ENCODE results near the gene DNASE1L3. TPM values are rescaled to one million over a fixed set of nuclear protein-coding genes. Genes with fewer than 3 reads are reported as not detected.

The DNASE1L3 gene
- total and polyA plus RNA-seq, 2 donors (not counting 1 experiment from before 2014, with no cell fraction given): not detected

DNA sequence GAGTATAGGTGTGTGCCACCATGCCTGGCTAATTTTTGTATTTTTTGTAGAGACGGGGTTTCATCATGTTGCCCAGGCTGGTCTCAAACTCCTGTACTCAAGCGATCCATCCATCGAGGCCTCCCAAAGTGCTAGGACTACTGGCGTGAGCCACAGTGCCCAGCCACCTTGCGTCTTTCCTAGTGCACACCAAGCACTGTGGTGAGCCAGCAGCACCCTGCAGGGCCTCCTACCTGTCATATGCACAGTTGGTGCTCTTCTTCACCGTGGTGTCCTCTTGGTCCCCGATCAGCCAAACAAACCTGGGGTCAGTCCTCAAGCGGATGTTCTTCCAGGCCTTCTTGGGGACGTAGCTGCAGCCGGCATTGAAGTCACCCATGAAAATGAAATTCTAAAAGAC lies 13.2 kb downstream of the DNASE1L3 start:
- H3K79me2 ChIP-seq (ENCODE audit: control insufficient read depth, insufficient read depth, low read length): no peaks in the 10 kb centered on the region
- no peak for DNase-seq (ENCODE audit: low read depth in 2 of 2)
- no peak overlapping the region for H2AFZ ChIP-seq (ENCODE audit: low read length)
- H3K9ac ChIP-seq (ENCODE audit: insufficient read depth, low read length): no peak overlapping the region
- H4K20me1 ChIP-seq (ENCODE audit: control insufficient read depth, extremely low read depth, insufficient read depth, low read length): no peaks in the 10 kb centered on the region
- TF ChIP-seq, protein P1, sequence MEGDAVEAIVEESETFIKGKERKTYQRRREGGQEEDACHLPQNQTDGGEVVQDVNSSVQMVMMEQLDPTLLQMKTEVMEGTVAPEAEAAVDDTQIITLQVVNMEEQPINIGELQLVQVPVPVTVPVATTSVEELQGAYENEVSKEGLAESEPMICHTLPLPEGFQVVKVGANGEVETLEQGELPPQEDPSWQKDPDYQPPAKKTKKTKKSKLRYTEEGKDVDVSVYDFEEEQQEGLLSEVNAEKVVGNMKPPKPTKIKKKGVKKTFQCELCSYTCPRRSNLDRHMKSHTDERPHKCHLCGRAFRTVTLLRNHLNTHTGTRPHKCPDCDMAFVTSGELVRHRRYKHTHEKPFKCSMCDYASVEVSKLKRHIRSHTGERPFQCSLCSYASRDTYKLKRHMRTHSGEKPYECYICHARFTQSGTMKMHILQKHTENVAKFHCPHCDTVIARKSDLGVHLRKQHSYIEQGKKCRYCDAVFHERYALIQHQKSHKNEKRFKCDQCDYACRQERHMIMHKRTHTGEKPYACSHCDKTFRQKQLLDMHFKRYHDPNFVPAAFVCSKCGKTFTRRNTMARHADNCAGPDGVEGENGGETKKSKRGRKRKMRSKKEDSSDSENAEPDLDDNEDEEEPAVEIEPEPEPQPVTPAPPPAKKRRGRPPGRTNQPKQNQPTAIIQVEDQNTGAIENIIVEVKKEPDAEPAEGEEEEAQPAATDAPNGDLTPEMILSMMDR (conservative IDR thresholded peaks at IDR 0.05 in 1 of 2, IDR thresholded peaks at IDR 0.05 in 1 of 2; ENCODE audit: low read depth in 1 of 2, low read length in 2 of 2): no peak
- no peak for TF ChIP-seq EZH2 (IDR thresholded peaks at IDR 0.05; ENCODE audit: low read length, missing control alignments)
- peaks cover 4% of the 10 kb centered on the region for H3K27me3 ChIP-seq (ENCODE audit: control insufficient read depth, insufficient read depth, low read length)
- no peak overlapping the region for H3K4me3 ChIP-seq (replicated peaks in 1 of 4; ENCODE audit: control extremely low read depth in 1 of 4, insufficient read depth in 1 of 4, low read depth in 3 of 4, low read length in 4 of 4)
- no peaks in the 10 kb centered on the region for H3K36me3 ChIP-seq (ENCODE audit: control insufficient read depth, insufficient read depth, low read length)
- no peak overlapping the region for H3K27ac ChIP-seq (ENCODE audit: insufficient read depth, low read length)
- no peaks in the 10 kb centered on the region for H3K9me3 ChIP-seq (ENCODE audit: control insufficient read depth, insufficient read depth, low read depth, low read length)
- no peak overlapping the region for H3K4me2 ChIP-seq (ENCODE audit: extremely low read depth, insufficient read depth, low read length)
- no peaks in the 10 kb centered on the region for H3K4me1 ChIP-seq (ENCODE audit: control insufficient read depth, extremely low read depth, insufficient read depth, low read length)

DNA sequence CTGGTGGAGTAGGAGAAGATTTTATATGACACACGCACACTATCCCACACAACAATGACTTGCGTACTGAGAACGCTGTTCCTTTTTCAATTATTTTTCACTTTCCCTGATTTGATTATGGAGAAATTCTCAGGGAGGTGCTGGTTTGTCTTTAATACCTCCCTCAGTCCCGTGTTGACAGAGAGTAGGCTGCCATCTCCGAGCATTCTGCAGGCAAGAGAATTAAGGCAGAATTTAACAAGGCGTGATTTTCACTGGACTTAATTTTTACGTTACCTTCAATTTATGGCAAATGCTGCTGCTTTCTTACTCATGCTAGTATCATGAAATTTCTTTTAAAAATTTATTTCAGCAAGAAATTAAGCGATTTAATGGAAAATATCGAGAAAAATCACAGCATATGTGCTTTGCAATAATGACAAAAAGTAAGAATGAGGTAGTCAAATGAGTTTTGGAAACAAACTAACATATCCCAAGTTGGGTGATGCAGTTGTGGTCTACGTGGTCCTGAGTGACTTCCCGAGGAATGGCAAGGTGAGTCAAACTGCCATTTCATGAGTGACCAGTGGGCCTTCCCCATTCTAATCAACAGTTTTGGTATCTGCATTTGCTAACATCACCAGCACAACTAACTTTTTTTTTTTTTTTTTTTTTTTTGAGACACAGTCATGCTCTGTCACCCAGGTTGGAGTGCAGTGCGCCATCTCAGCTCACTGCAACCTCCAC lies 16.9 kb downstream of the DNASE1L3 start:
- H3K4me2 ChIP-seq (ENCODE audit: extremely low read depth, insufficient read depth, low read length): no peak overlapping the region
- H3K36me3 ChIP-seq (ENCODE audit: control insufficient read depth, insufficient read depth, low read length): no peaks in the 10 kb centered on the region
- H3K9ac ChIP-seq (ENCODE audit: insufficient read depth, low read length): no peak overlapping the region
- H3K4me1 ChIP-seq (ENCODE audit: control insufficient read depth, extremely low read depth, insufficient read depth, low read length): no peaks in the 10 kb centered on the region
- DNase-seq (ENCODE audit: low read depth in 2 of 2): no peak
- H2AFZ ChIP-seq (ENCODE audit: low read length): no peak overlapping the region
- no peak for TF ChIP-seq EZH2 (IDR thresholded peaks at IDR 0.05; ENCODE audit: low read length, missing control alignments)
- TF ChIP-seq, protein P1 (conservative IDR thresholded peaks at IDR 0.05 in 1 of 2, IDR thresholded peaks at IDR 0.05 in 1 of 2; ENCODE audit: low read depth in 1 of 2, low read length in 2 of 2): no peak
- no peak overlapping the region for H3K27ac ChIP-seq (ENCODE audit: insufficient read depth, low read length)
- no peak overlapping the region for H3K4me3 ChIP-seq (replicated peaks in 1 of 4; ENCODE audit: control extremely low read depth in 1 of 4, insufficient read depth in 1 of 4, low read depth in 3 of 4, low read length in 4 of 4)
- H4K20me1 ChIP-seq (ENCODE audit: control insufficient read depth, extremely low read depth, insufficient read depth, low read length): no peaks in the 10 kb centered on the region
- no peaks in the 10 kb centered on the region for H3K9me3 ChIP-seq (ENCODE audit: control insufficient read depth, insufficient read depth, low read depth, low read length)
- no peaks in the 10 kb centered on the region for H3K27me3 ChIP-seq (ENCODE audit: control insufficient read depth, insufficient read depth, low read length)
- no peaks in the 10 kb centered on the region for H3K79me2 ChIP-seq (ENCODE audit: control insufficient read depth, insufficient read depth, low read length)

DNA sequence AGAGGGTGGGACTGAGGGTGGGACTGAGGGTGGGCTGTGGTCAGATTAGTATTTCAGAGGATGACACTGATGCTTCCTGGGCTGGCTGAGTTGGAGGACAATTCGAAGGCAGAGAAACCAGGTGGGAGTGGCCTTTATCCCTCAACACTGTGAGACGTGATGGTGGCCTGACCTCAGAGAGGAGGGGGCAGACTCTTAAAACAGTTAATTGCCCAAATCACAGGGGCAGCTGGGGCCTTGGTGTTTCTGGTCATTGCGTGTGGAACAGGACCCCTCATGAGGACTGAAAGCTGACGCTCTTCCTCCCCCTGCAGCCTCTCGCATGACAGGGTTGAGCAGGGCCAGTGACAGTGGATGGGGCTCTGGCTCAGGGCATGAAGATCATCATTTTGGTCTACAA lies 18.7 kb downstream of the DNASE1L3 start:
- H3K79me2 ChIP-seq (ENCODE audit: control insufficient read depth, insufficient read depth, low read length): no peaks in the 10 kb centered on the region
- no peak overlapping the region for H3K4me3 ChIP-seq (replicated peaks in 1 of 4; ENCODE audit: control extremely low read depth in 1 of 4, insufficient read depth in 1 of 4, low read depth in 3 of 4, low read length in 4 of 4)
- H3K36me3 ChIP-seq (ENCODE audit: control insufficient read depth, insufficient read depth, low read length): no peaks in the 10 kb centered on the region
- H4K20me1 ChIP-seq (ENCODE audit: control insufficient read depth, extremely low read depth, insufficient read depth, low read length): no peaks in the 10 kb centered on the region
- TF ChIP-seq EZH2 (IDR thresholded peaks at IDR 0.05; ENCODE audit: low read length, missing control alignments): no peak
- TF ChIP-seq, protein P1 (conservative IDR thresholded peaks at IDR 0.05 in 1 of 2, IDR thresholded peaks at IDR 0.05 in 1 of 2; ENCODE audit: low read depth in 1 of 2, low read length in 2 of 2): no peak
- H3K9me3 ChIP-seq (ENCODE audit: control insufficient read depth, insufficient read depth, low read depth, low read length): no peaks in the 10 kb centered on the region
- no peak overlapping the region for H3K9ac ChIP-seq (ENCODE audit: insufficient read depth, low read length)
- DNase-seq (ENCODE audit: low read depth in 2 of 2): no peak
- H3K4me2 ChIP-seq (ENCODE audit: extremely low read depth, insufficient read depth, low read length): no peak overlapping the region
- H3K27me3 ChIP-seq (ENCODE audit: control insufficient read depth, insufficient read depth, low read length): no peaks in the 10 kb centered on the region
- no peak overlapping the region for H3K27ac ChIP-seq (ENCODE audit: insufficient read depth, low read length)
- no peak overlapping the region for H2AFZ ChIP-seq (ENCODE audit: low read length)
- no peaks in the 10 kb centered on the region for H3K4me1 ChIP-seq (ENCODE audit: control insufficient read depth, extremely low read depth, insufficient read depth, low read length)

Data from fibroblast of lung (primary cell).